Measurements from ENCODE around the gene NACC1. TPM values are rescaled to one million over a fixed set of nuclear protein-coding genes. Genes with fewer than 3 reads are reported as not detected.

NACC1 gene
- total RNA-seq, 3 donors from 2014 or later (not counting 1 experiment from before 2014, with no cell fraction given) = 41.2 to 48.7 (median 43.4) TPM

DNA sequence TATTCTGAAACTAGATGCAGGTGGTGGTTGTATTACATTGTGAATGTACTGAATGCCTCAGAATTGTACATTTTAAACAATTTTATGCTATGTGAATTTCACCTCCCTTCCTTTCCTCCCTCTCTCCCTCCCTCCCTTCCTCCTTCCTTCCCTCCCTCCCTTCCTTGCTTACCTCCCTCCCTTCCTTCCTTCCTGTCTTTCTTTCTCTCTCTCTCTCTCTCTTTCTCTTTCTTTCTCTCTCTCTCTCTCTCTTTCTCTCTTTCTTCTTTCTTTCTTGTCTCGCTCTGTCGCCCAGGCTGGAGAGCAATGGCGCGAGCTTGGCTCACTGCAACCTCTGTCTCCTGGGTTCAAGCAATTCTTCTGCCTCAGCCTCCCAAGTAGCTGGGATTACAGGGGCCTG is 69.4 kb downstream of the NACC1 start:
- H3K4me1 ChIP-seq (ENCODE audit: control insufficient read depth, insufficient read depth, low read length) = peaks cover 49% of the 10 kb centered on the region
- H3K4me3 ChIP-seq (ENCODE audit: low read length) = no peak overlapping the region
- H3K9me3 Mint-ChIP-seq = no peaks in the 10 kb centered on the region
- 88% methylated on average over 4 of the region's 4 CpGs for WGBS (ENCODE audit: insufficient coverage)
- H3K4me3 Mint-ChIP-seq = no peak overlapping the region
- DNase-seq = no peak
- no peaks in the 10 kb centered on the region for H3K27me3 ChIP-seq (ENCODE audit: control insufficient read depth, insufficient read depth, low read length)
- H3K36me3 Mint-ChIP-seq = no peaks in the 10 kb centered on the region
- intact Hi-C loops (cut with micrococcal nuclease) = no loop called here
- H3K9me3 ChIP-seq (ENCODE audit: control insufficient read depth, insufficient read depth, low read length) = no peaks in the 10 kb centered on the region
- peak overlapping the region; percentile 4 to 5 for H3K27ac Mint-ChIP-seq
- H3K27me3 Mint-ChIP-seq (ENCODE audit: low read depth in 2 of 2) = no peaks in the 10 kb centered on the region
- no peak for ATAC-seq
- H3K36me3 ChIP-seq (ENCODE audit: control insufficient read depth, insufficient read depth, low read length) = no peaks in the 10 kb centered on the region
- no peak overlapping the region for H3K27ac ChIP-seq (ENCODE audit: low read length)
- H3K4me1 Mint-ChIP-seq = peaks cover 15 to 19% of the 10 kb centered on the region in 2 donors
- TF ChIP-seq, protein P1, sequence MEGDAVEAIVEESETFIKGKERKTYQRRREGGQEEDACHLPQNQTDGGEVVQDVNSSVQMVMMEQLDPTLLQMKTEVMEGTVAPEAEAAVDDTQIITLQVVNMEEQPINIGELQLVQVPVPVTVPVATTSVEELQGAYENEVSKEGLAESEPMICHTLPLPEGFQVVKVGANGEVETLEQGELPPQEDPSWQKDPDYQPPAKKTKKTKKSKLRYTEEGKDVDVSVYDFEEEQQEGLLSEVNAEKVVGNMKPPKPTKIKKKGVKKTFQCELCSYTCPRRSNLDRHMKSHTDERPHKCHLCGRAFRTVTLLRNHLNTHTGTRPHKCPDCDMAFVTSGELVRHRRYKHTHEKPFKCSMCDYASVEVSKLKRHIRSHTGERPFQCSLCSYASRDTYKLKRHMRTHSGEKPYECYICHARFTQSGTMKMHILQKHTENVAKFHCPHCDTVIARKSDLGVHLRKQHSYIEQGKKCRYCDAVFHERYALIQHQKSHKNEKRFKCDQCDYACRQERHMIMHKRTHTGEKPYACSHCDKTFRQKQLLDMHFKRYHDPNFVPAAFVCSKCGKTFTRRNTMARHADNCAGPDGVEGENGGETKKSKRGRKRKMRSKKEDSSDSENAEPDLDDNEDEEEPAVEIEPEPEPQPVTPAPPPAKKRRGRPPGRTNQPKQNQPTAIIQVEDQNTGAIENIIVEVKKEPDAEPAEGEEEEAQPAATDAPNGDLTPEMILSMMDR (IDR thresholded peaks at IDR 0.05) = no peak

DNA sequence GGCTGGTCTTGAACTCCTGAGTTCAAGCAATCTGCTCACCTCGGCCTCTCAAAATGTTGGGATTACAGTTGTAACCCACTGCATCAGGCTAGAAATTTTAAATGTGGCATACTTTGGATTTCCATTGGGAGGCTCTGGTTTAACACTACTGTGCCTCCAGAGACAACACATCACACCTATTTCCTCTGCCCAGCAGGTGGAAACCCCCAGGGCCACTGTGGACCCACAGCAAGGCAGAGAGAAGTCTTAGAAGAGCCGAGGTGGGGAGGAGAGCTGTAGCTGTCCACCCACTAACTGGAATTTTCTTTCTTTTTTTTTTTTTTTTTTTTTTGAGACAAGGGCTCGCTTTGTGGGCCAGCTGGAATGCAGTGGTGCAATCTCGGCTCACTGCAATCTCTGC is 71.5 kb downstream of the NACC1 start:
- no peak overlapping the region for H3K4me3 Mint-ChIP-seq
- no peaks in the 10 kb centered on the region for H3K36me3 Mint-ChIP-seq
- H3K27ac Mint-ChIP-seq = no peak overlapping the region
- no peaks in the 10 kb centered on the region for H3K27me3 Mint-ChIP-seq (ENCODE audit: low read depth in 2 of 2)
- no peaks in the 10 kb centered on the region for H3K36me3 ChIP-seq (ENCODE audit: control insufficient read depth, insufficient read depth, low read length)
- WGBS (ENCODE audit: insufficient coverage) = 72% methylated on average over 3 of the region's 4 CpGs
- peaks cover 15 to 22% of the 10 kb centered on the region in 2 donors for H3K4me1 Mint-ChIP-seq
- TF ChIP-seq, protein P1 (IDR thresholded peaks at IDR 0.05) = no peak
- no peaks in the 10 kb centered on the region for H3K27me3 ChIP-seq (ENCODE audit: control insufficient read depth, insufficient read depth, low read length)
- no peak overlapping the region for H3K4me3 ChIP-seq (ENCODE audit: low read length)
- DNase-seq (no peak), ATAC-seq (peak in 1 of 3 donors; percentile 42)
- H3K4me1 ChIP-seq (ENCODE audit: control insufficient read depth, insufficient read depth, low read length) = peaks cover 47% of the 10 kb centered on the region
- no peak overlapping the region for H3K27ac ChIP-seq (ENCODE audit: low read length)
- intact Hi-C loops (cut with micrococcal nuclease) = no loop called here
- H3K9me3 Mint-ChIP-seq = no peaks in the 10 kb centered on the region
- H3K9me3 ChIP-seq (ENCODE audit: control insufficient read depth, insufficient read depth, low read length) = no peaks in the 10 kb centered on the region

Other genes with a start within 250 kb of the NACC1 start
- gene DNASE2, start 236.8 kb upstream of the NACC1 start, total RNA-seq = 10 to 100 TPM; 28.3 to 31.7 (median 31.2) TPM
- not detected for gene KLF1, start 231.1 kb upstream of the NACC1 start, total RNA-seq
- gene GCDH, start 227.1 kb upstream of the NACC1 start, total RNA-seq = 10 to 100 TPM; 35.9 to 41.7 (median 36.3) TPM
- gene SYCE2, start 199.0 kb upstream of the NACC1 start, total RNA-seq = 1 to 10 TPM in 1 of 3 donors, under 1 TPM in 2; 0.88 to 2.2 (median 0.92) TPM
- gene FARSA, start 184.6 kb upstream of the NACC1 start, total RNA-seq = 10 to 100 TPM; 29.3 to 34.5 (median 32.0) TPM
- gene CALR, start 179.7 kb upstream of the NACC1 start, total RNA-seq = 100 to 1,000 TPM; 588 to 813 (median 763) TPM
- 10 to 100 TPM; 79.2 to 81.2 (median 80.3) TPM for gene RAD23A, start 172.4 kb upstream of the NACC1 start, total RNA-seq
- gene GADD45GIP1, start 161.0 kb upstream of the NACC1 start, total RNA-seq = 1 to 10 TPM; 5.3 to 7.1 (median 5.7) TPM
- not detected for gene DAND5, start 148.7 kb upstream of the NACC1 start, total RNA-seq
- gene NFIX, start 122.8 kb upstream of the NACC1 start, total RNA-seq = 1 to 10 TPM in 2 of 3 donors, under 1 TPM in 1; 0.61 to 2.1 (median 1.3) TPM
- gene LYL1, start 15.4 kb upstream of the NACC1 start, total RNA-seq = 1 to 10 TPM; 2.0 to 7.7 (median 6.7) TPM
- 10 to 100 TPM; 33.8 to 48.5 (median 42.2) TPM for gene TRMT1, start 1.5 kb upstream of the NACC1 start, total RNA-seq
- 10 to 100 TPM; 39.2 to 46.9 (median 42.0) TPM for gene STX10, start 32.1 kb downstream of the NACC1 start, total RNA-seq
- gene IER2, start 32.1 kb downstream of the NACC1 start, total RNA-seq = 1,000 to 10,000 TPM in 1 of 3 donors, 100 to 1,000 TPM in 2; 668 to 1,112 (median 949) TPM